ENCODE results near the gene GNG11. TPM values are rescaled to one million over a fixed set of nuclear protein-coding genes. Genes with fewer than 3 reads are reported as not detected.
A peak's percentile ranks its signal among the peaks of the same experiment; 100 is the strongest.
"Not testable (repeated sequence)": the region's sequence is repeated elsewhere in the genome, so short reads cannot be mapped to it uniquely, and the experiment has no call there.

The GNG11 gene
- total RNA-seq, 2 experiments from 2014 or later = not detected

- H3K36me3 Mint-ChIP-seq (ENCODE audit: low read depth); H3K4me3 Mint-ChIP-seq; ATAC-seq; H3K4me1 Mint-ChIP-seq (ENCODE audit: low read depth); H3K9me3 Mint-ChIP-seq (ENCODE audit: insufficient read depth); POLR2A ChIA-PET; H3K27ac Mint-ChIP-seq; CTCF ChIA-PET; DNase-seq: not testable (repeated sequence)
- H3K27me3 Mint-ChIP-seq (ENCODE audit: low read depth) = peaks cover 21% of the 10 kb centered on the region
Measured at GRCh38 chr7:93915206-93915842, 6.2 kb upstream of the GNG11 start.

- H3K4me3 Mint-ChIP-seq; H3K9me3 Mint-ChIP-seq (ENCODE audit: insufficient read depth); H3K27ac Mint-ChIP-seq; H3K36me3 Mint-ChIP-seq (ENCODE audit: low read depth); ATAC-seq; POLR2A ChIA-PET; H3K4me1 Mint-ChIP-seq (ENCODE audit: low read depth); DNase-seq; CTCF ChIA-PET: not testable (repeated sequence)
- H3K27me3 Mint-ChIP-seq (ENCODE audit: low read depth) = peaks cover 23% of the 10 kb centered on the region
Measured at GRCh38 chr7:93915888-93916287, 5.6 kb upstream of the GNG11 start.

- H3K9me3 Mint-ChIP-seq (ENCODE audit: insufficient read depth); DNase-seq; H3K27ac Mint-ChIP-seq; H3K4me3 Mint-ChIP-seq; ATAC-seq; CTCF ChIA-PET; H3K4me1 Mint-ChIP-seq (ENCODE audit: low read depth); POLR2A ChIA-PET; H3K36me3 Mint-ChIP-seq (ENCODE audit: low read depth): not testable (repeated sequence)
- H3K27me3 Mint-ChIP-seq (ENCODE audit: low read depth) = peaks cover 26% of the 10 kb centered on the region
Measured at GRCh38 chr7:93916315-93916714, 5.2 kb upstream of the GNG11 start.

GRCh38 chr7:93920496-93921182 lies 896 bp upstream of the GNG11 start:
- peaks cover 32% of the 10 kb centered on the region for H3K27me3 Mint-ChIP-seq (ENCODE audit: low read depth)
- CTCF ChIA-PET = interaction anchor here (2.2 kb wide), 1 partner anchor 167 kb away, joined by 9 read pairs; no protein-coding TSS in a partner anchor
- no peaks in the 10 kb centered on the region for H3K9me3 Mint-ChIP-seq (ENCODE audit: insufficient read depth)
- no peak overlapping the region for H3K4me3 Mint-ChIP-seq
- POLR2A ChIA-PET = no interaction called here
- no peak for DNase-seq
- no peak for ATAC-seq
- H3K27ac Mint-ChIP-seq = no peak overlapping the region
- H3K4me1 Mint-ChIP-seq (ENCODE audit: low read depth) = peaks cover 9% of the 10 kb centered on the region
- no peaks in the 10 kb centered on the region for H3K36me3 Mint-ChIP-seq (ENCODE audit: low read depth)

- DNase-seq = no peak
- ChIA-PET POLR2A (no interaction called here), CTCF (interaction anchor here (2.2 kb wide), 1 partner anchor 166 kb away, joined by 9 read pairs; no protein-coding TSS in a partner anchor)
- no peaks in the 10 kb centered on the region for H3K9me3 Mint-ChIP-seq (ENCODE audit: insufficient read depth)
- H3K36me3 Mint-ChIP-seq (ENCODE audit: low read depth) = no peaks in the 10 kb centered on the region
- peaks cover 32% of the 10 kb centered on the region for H3K27me3 Mint-ChIP-seq (ENCODE audit: low read depth)
- no peak for ATAC-seq
- peaks cover 9% of the 10 kb centered on the region for H3K4me1 Mint-ChIP-seq (ENCODE audit: low read depth)
- peak overlapping the region; percentile 68 for H3K4me3 Mint-ChIP-seq
- H3K27ac Mint-ChIP-seq = no peak overlapping the region
Measured at GRCh38 chr7:93921186-93921585, 349 bp upstream of the GNG11 start.

GRCh38 chr7:93923296-93923695 lies 1.8 kb downstream of the GNG11 start:
- ChIA-PET CTCF (no interaction called here), POLR2A (no interaction called here)
- DNase-seq (no peak), ATAC-seq (no peak)
- H3K4me3 Mint-ChIP-seq = no peak overlapping the region
- H3K4me1 Mint-ChIP-seq (ENCODE audit: low read depth) = peaks cover 9% of the 10 kb centered on the region
- no peaks in the 10 kb centered on the region for H3K36me3 Mint-ChIP-seq (ENCODE audit: low read depth)
- H3K27me3 Mint-ChIP-seq (ENCODE audit: low read depth) = peaks cover 26% of the 10 kb centered on the region
- no peak overlapping the region for H3K27ac Mint-ChIP-seq
- H3K9me3 Mint-ChIP-seq (ENCODE audit: insufficient read depth) = no peaks in the 10 kb centered on the region

- ATAC-seq (no peak), DNase-seq (no peak)
- POLR2A ChIA-PET = no interaction called here
- H3K27me3 Mint-ChIP-seq (ENCODE audit: low read depth) = peaks cover 26% of the 10 kb centered on the region
- H3K36me3 Mint-ChIP-seq (ENCODE audit: low read depth) = no peaks in the 10 kb centered on the region
- H3K9me3 Mint-ChIP-seq (ENCODE audit: insufficient read depth) = no peaks in the 10 kb centered on the region
- no peak overlapping the region for H3K4me3 Mint-ChIP-seq
- CTCF ChIA-PET = no interaction called here
- peaks cover 9% of the 10 kb centered on the region for H3K4me1 Mint-ChIP-seq (ENCODE audit: low read depth)
- no peak overlapping the region for H3K27ac Mint-ChIP-seq
Measured at GRCh38 chr7:93923942-93924341, 2.4 kb downstream of the GNG11 start.

- DNase-seq (no peak), ATAC-seq (no peak)
- H3K27me3 Mint-ChIP-seq (ENCODE audit: low read depth) = peaks cover 19% of the 10 kb centered on the region
- no peaks in the 10 kb centered on the region for H3K9me3 Mint-ChIP-seq (ENCODE audit: insufficient read depth)
- POLR2A ChIA-PET = no interaction called here
- H3K36me3 Mint-ChIP-seq (ENCODE audit: low read depth) = no peaks in the 10 kb centered on the region
- CTCF ChIA-PET = no interaction called here
- no peak overlapping the region for H3K27ac Mint-ChIP-seq
- peaks cover 5% of the 10 kb centered on the region for H3K4me1 Mint-ChIP-seq (ENCODE audit: low read depth)
- H3K4me3 Mint-ChIP-seq = no peak overlapping the region
Measured at GRCh38 chr7:93926800-93927199, 5.3 kb downstream of the GNG11 start.

- no peak overlapping the region for H3K4me3 Mint-ChIP-seq
- ChIA-PET POLR2A (no interaction called here), CTCF (no interaction called here)
- peaks cover 17% of the 10 kb centered on the region for H3K27me3 Mint-ChIP-seq (ENCODE audit: low read depth)
- H3K27ac Mint-ChIP-seq = no peak overlapping the region
- DNase-seq = no peak
- H3K36me3 Mint-ChIP-seq (ENCODE audit: low read depth) = no peaks in the 10 kb centered on the region
- H3K4me1 Mint-ChIP-seq (ENCODE audit: low read depth) = no peaks in the 10 kb centered on the region
- H3K9me3 Mint-ChIP-seq (ENCODE audit: insufficient read depth) = no peaks in the 10 kb centered on the region
- no peak for ATAC-seq
Measured at GRCh38 chr7:93927585-93927984, 6.0 kb downstream of the GNG11 start.

- ATAC-seq (no peak), DNase-seq (no peak)
- H3K36me3 Mint-ChIP-seq (ENCODE audit: low read depth) = no peaks in the 10 kb centered on the region
- no peaks in the 10 kb centered on the region for H3K4me1 Mint-ChIP-seq (ENCODE audit: low read depth)
- no peaks in the 10 kb centered on the region for H3K9me3 Mint-ChIP-seq (ENCODE audit: insufficient read depth)
- H3K4me3 Mint-ChIP-seq = no peak overlapping the region
- H3K27ac Mint-ChIP-seq = no peak overlapping the region
- ChIA-PET CTCF (no interaction called here), POLR2A (no interaction called here)
- H3K27me3 Mint-ChIP-seq (ENCODE audit: low read depth) = peaks cover 2% of the 10 kb centered on the region
Measured at GRCh38 chr7:93931655-93932054, 10.1 kb downstream of the GNG11 start.

- Mint-ChIP-seq H3K27ac (no peak overlapping the region), H3K27me3 (ENCODE audit: low read depth) (peaks cover 2% of the 10 kb centered on the region), H3K9me3 (ENCODE audit: insufficient read depth) (no peaks in the 10 kb centered on the region), H3K4me1 (ENCODE audit: low read depth) (no peaks in the 10 kb centered on the region), H3K4me3 (no peak overlapping the region), H3K36me3 (ENCODE audit: low read depth) (no peaks in the 10 kb centered on the region)
- ATAC-seq (no peak), DNase-seq (no peak)
- POLR2A ChIA-PET = no interaction called here
- CTCF ChIA-PET = no interaction called here
Measured at GRCh38 chr7:93933156-93933555, 11.6 kb downstream of the GNG11 start.

GRCh38 chr7:93935102-93935501 lies 13.6 kb downstream of the GNG11 start:
- CTCF ChIA-PET = no interaction called here
- Mint-ChIP-seq H3K9me3 (ENCODE audit: insufficient read depth) (no peaks in the 10 kb centered on the region), H3K27me3 (ENCODE audit: low read depth) (peaks cover 2% of the 10 kb centered on the region), H3K4me3 (no peak overlapping the region), H3K27ac (no peak overlapping the region), H3K36me3 (ENCODE audit: low read depth) (no peaks in the 10 kb centered on the region), H3K4me1 (ENCODE audit: low read depth) (no peaks in the 10 kb centered on the region)
- ATAC-seq (no peak), DNase-seq (no peak)
- POLR2A ChIA-PET = no interaction called here

GRCh38 chr7:93937818-93938217 lies 16.3 kb downstream of the GNG11 start:
- H3K27me3 Mint-ChIP-seq (ENCODE audit: low read depth) = no peaks in the 10 kb centered on the region
- DNase-seq (no peak), ATAC-seq (no peak)
- no peaks in the 10 kb centered on the region for H3K36me3 Mint-ChIP-seq (ENCODE audit: low read depth)
- H3K27ac Mint-ChIP-seq = no peak overlapping the region
- ChIA-PET CTCF (no interaction called here), POLR2A (no interaction called here)
- no peak overlapping the region for H3K4me3 Mint-ChIP-seq
- no peaks in the 10 kb centered on the region for H3K9me3 Mint-ChIP-seq (ENCODE audit: insufficient read depth)
- H3K4me1 Mint-ChIP-seq (ENCODE audit: low read depth) = no peaks in the 10 kb centered on the region

All from activated CD8-positive, alpha-beta T cell treated with anti-CD3 and anti-CD28 coated beads, Interleukin-2, amount 10 ng/mL, durations not matched to agents 7 days and 5 days (primary cell).